ENCODE data around the gene SLC9A8.
"Not testable (repeated sequence)": the region's sequence is repeated elsewhere in the genome, so short reads cannot be mapped to it uniquely, and the experiment has no call there.

The SLC9A8 gene

DNA sequence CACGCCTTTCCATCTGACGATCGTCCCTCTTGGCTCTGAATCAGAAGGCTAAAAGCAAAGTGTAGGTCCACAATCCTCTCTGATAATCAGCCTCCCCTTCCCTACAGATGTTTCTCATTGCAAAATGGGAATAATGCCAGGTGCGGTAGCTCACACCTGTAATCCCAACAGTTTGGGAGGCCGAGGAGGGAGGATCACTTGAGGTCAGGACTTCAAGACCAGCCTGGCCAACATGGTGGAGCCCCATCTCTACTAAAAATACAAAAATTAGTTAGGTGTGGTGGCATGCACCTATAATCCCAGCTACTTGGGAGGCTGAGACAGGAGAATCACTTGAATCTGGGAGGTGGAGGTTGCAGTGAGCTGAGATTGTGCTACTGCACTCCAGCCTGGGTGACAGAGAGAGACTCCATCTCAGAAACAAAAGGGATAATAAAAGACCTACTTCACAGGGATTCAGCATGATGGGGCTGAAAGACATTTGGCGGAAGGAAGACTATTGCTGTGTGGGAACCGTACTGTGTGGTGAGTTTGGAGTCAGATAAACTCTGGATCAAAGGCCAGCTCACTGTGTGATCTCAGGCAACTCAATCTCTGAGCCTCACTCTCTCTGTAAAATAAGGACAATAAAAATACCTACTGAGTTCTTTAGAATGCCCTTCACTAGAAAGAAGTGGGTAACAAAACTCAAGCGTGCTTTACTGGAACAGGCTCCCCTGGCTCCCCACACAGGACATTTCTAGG lies 15.9 kb upstream of the SLC9A8 start:
- no peak overlapping the region for H3K4me3 ChIP-seq (ENCODE audit: low read length)
- TF ChIP-seq, protein P1, sequence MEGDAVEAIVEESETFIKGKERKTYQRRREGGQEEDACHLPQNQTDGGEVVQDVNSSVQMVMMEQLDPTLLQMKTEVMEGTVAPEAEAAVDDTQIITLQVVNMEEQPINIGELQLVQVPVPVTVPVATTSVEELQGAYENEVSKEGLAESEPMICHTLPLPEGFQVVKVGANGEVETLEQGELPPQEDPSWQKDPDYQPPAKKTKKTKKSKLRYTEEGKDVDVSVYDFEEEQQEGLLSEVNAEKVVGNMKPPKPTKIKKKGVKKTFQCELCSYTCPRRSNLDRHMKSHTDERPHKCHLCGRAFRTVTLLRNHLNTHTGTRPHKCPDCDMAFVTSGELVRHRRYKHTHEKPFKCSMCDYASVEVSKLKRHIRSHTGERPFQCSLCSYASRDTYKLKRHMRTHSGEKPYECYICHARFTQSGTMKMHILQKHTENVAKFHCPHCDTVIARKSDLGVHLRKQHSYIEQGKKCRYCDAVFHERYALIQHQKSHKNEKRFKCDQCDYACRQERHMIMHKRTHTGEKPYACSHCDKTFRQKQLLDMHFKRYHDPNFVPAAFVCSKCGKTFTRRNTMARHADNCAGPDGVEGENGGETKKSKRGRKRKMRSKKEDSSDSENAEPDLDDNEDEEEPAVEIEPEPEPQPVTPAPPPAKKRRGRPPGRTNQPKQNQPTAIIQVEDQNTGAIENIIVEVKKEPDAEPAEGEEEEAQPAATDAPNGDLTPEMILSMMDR (conservative IDR thresholded peaks at IDR 0.05; ENCODE audit: low read length): no peak
- DNase-seq (ENCODE audit: low read depth): no peak

DNA sequence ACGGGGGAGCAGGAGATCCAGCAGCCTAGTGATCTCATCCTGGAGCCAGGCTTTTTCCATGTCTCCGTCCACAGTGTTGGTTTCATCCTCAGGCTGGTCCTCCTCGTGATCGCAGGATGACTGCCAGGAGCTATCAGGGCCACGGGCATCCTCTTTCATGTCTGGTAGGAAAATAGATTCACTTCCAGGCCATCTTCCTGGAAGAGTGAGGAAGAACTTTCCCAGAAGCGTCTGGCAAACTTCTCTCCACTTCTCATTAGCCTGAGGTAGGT lies 15.3 kb upstream of the SLC9A8 start:
- no peak overlapping the region for H3K4me3 ChIP-seq (ENCODE audit: low read length)
- TF ChIP-seq, protein P1 (conservative IDR thresholded peaks at IDR 0.05; ENCODE audit: low read length): no peak
- no peak for DNase-seq (ENCODE audit: low read depth)

DNA sequence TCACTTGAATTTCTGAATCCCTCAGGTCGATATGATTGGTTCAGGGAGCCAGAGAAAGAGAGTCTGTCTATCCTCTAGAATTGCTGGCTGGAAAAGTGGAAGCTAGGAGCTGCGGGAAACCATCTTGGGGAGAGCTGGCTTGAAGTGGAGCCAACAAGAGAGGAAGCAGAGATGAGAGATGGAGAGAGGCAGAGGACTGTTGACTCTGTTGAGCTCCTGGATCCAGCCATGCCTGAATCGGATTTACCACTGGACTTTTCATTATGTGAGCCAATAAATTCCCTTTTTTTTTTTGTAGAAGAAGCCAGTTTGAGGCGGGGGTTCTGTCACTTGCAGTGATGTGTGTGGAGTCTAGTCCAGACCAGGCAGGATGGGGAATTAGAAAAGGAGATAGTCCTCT lies 13.9 kb upstream of the SLC9A8 start:
- TF ChIP-seq, protein P1 (conservative IDR thresholded peaks at IDR 0.05; ENCODE audit: low read length): no peak
- no peak for DNase-seq (ENCODE audit: low read depth)
- no peak overlapping the region for H3K4me3 ChIP-seq (ENCODE audit: low read length)

DNA sequence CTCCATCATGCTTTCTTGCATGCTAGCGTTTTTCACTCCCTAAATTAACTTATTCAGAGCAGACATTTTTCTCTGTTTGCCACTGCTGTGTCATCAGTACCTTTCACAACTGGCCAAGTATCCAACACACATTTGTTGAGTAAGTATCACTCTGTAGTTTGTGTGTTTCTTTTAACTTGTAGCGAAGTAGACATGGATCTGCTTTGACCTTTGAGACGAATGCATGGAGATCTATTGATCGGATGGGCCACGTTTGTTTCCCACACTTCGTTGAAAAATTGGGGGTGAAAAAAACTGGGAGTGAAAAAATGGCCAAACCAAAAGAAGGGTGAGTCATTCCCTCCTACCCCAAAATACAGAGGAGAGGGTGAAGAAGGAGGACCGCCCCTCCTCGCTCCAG lies 12.9 kb upstream of the SLC9A8 start:
- DNase-seq (ENCODE audit: low read depth): no peak
- H3K4me3 ChIP-seq (ENCODE audit: low read length): no peak overlapping the region
- TF ChIP-seq, protein P1 (conservative IDR thresholded peaks at IDR 0.05; ENCODE audit: low read length): no peak

DNA sequence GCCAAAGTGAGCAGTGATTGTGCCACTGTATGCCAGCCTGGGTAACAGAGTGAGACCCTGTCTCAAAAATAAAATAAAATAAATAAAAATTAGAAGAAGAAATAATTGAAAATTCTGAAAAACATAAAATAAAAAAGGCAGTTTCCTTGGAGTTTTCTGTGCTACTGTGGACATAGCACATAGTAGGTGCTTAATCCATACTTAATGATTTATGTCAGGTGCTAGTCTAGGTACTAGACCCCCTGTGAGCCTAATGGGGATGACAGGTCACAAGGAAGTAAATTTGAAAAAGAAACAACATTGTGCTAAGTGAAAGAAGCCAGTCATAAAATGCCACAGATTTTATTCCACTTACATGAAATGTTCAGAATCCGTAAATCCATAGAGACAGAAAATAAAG lies 9.2 kb upstream of the SLC9A8 start:
- DNase-seq (ENCODE audit: low read depth): no peak
- no peak overlapping the region for H3K4me3 ChIP-seq (ENCODE audit: low read length)
- TF ChIP-seq, protein P1 (conservative IDR thresholded peaks at IDR 0.05; ENCODE audit: low read length): no peak

DNA sequence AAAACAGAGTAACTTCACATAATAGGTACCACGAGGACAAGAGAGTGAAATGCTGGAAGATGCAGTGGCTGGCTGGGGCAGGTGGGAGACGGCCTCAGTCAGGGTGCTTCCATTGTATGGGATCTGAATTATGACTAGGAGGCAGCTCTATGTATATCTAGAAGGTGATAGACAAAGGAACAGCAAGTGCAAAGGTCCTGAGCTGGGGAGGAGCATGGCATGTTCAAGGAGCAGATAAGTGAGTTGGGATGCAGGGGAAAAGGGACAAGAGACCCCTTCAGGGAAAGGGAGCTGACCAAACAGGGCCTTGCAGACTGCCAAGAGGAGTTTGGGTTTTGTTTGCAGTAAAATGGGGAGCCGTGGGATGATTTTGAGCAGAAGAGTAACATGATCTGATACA lies 8.3 kb upstream of the SLC9A8 start:
- DNase-seq (ENCODE audit: low read depth): no peak

DNA sequence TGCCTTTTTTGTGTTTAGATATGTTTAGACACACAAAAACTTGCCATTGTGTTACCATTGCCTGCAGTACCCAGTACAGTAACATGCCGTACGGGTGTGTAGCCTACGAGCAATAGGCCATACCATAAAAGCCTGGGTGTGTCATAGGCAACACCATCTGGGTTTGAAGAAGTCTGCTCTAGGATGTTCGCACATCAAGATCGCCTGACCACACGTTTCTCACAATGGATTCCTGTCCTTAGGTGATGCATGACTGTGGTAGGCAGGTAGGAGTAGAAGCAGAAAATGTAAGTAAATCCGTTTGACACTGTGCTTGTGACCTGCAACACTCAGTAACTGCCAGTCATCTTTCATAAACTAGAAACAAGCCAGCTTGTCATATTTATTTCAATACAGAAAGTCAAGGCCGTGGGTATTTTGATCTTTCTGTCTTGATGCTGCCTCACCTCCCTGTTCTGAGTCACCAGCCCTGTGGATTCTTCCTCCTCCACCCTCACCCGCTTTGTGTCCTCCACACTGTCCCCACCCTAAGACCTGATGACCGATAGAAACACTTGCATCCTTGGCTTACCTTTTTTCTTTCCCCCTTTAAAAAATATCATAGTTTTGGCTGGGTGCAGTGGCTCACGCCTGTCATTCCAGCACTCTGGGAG lies 7.3 kb upstream of the SLC9A8 start:
- not testable (repeated sequence) for H3K4me3 ChIP-seq (ENCODE audit: low read length); DNase-seq (ENCODE audit: low read depth)

More for the DNA sequence above, 8.3 kb upstream of the SLC9A8 start:
- TF ChIP-seq, protein P1 (conservative IDR thresholded peaks at IDR 0.05; ENCODE audit: low read length): no peak
- no peak overlapping the region for H3K4me3 ChIP-seq (ENCODE audit: low read length)

Data from AG10803 (cell line).